ENCODE measurements around the gene SLC7A10. TPM values are rescaled to one million over a fixed set of nuclear protein-coding genes. Genes with fewer than 3 reads are reported as not detected.

Gene SLC7A10
- total RNA-seq, 4 donors from 2014 or later: not detected

- Histone ChIP-seq H3K27ac (no peak overlapping the region), H3K36me3 (no peaks in the 10 kb centered on the region), H3K4me1 (peaks cover 12 to 47% (median 21%) of the 10 kb centered on the region in 3 donors), H3K9me3 (no peaks in the 10 kb centered on the region), H3K4me3 (no peak overlapping the region), H3K27me3 (no peaks in the 10 kb centered on the region)
- intact Hi-C loops (cut with DNase I): no loop called here
- no peak for DNase-seq
- 89 to 97% methylated on average over 5 to 9 of the region's 10 CpGs for WGBS, 2 donors
- TF ChIP-seq POLR2A (IDR thresholded peaks at IDR 0.05): no peak
- no peak for TF ChIP-seq CTCF (IDR thresholded peaks at IDR 0.05)
Observed at GRCh38 chr19:33175156-33175782, 50.4 kb downstream of the SLC7A10 start.

- intact Hi-C loops (cut with DNase I): no loop called here
- Histone ChIP-seq H3K27me3 (no peaks in the 10 kb centered on the region), H3K27ac (no peak overlapping the region), H3K4me3 (no peak overlapping the region), H3K9me3 (no peaks in the 10 kb centered on the region), H3K4me1 (peaks cover 12 to 47% (median 21%) of the 10 kb centered on the region in 3 donors), H3K36me3 (no peaks in the 10 kb centered on the region)
- DNase-seq: no peak
- WGBS, 2 donors: 97 to 100% methylated on average over 1 to 4 of the region's 5 CpGs
- TF ChIP-seq POLR2A (IDR thresholded peaks at IDR 0.05) (no peak), CTCF (IDR thresholded peaks at IDR 0.05) (no peak)
Observed at GRCh38 chr19:33174186-33174585, 51.5 kb downstream of the SLC7A10 start.

- H3K36me3 ChIP-seq: no peaks in the 10 kb centered on the region
- no peak for DNase-seq
- no peak for TF ChIP-seq POLR2A (IDR thresholded peaks at IDR 0.05)
- no peak for TF ChIP-seq CTCF (IDR thresholded peaks at IDR 0.05)
- no peaks in the 10 kb centered on the region for H3K27me3 ChIP-seq
- no peak overlapping the region for H3K4me3 ChIP-seq
- peaks cover 3 to 31% (median 15%) of the 10 kb centered on the region in 3 donors for H3K4me1 ChIP-seq
- peaks cover 0 to 8% (median 0%) of the 10 kb centered on the region in 3 donors for H3K9me3 ChIP-seq
- H3K27ac ChIP-seq: no peak overlapping the region
- intact Hi-C loops (cut with DNase I): no loop called here
- 65 to 70% methylated on average over 6 of the region's 6 CpGs for WGBS, 2 donors
Observed at GRCh38 chr19:33171916-33172359, 53.7 kb downstream of the SLC7A10 start.

GRCh38 chr19:33171222-33171795, 54.3 kb downstream of the SLC7A10 start:
- Histone ChIP-seq H3K36me3 (no peaks in the 10 kb centered on the region), H3K27ac (no peak overlapping the region), H3K4me1 (peaks cover 3 to 30% (median 15%) of the 10 kb centered on the region in 3 donors), H3K27me3 (no peaks in the 10 kb centered on the region), H3K9me3 (peaks cover 0 to 8% (median 0%) of the 10 kb centered on the region in 3 donors), H3K4me3 (no peak overlapping the region)
- DNase-seq: no peak
- TF ChIP-seq CTCF (IDR thresholded peaks at IDR 0.05) (no peak), POLR2A (IDR thresholded peaks at IDR 0.05) (no peak)
- intact Hi-C loops (cut with DNase I): no loop called here
- 88 to 100% methylated on average over 1 of the region's 1 CpG for WGBS, 2 donors

- Histone ChIP-seq H3K4me1 (peaks cover 0 to 16% (median 4%) of the 10 kb centered on the region in 3 donors), H3K4me3 (no peak overlapping the region), H3K27ac (no peak overlapping the region), H3K27me3 (no peaks in the 10 kb centered on the region), H3K36me3 (no peaks in the 10 kb centered on the region), H3K9me3 (peaks cover 0 to 8% (median 0%) of the 10 kb centered on the region in 3 donors)
- WGBS, 2 donors: 75 to 84% methylated on average over 1 of the region's 1 CpG
- TF ChIP-seq CTCF (IDR thresholded peaks at IDR 0.05) (no peak), POLR2A (IDR thresholded peaks at IDR 0.05) (no peak)
- no peak for DNase-seq
- intact Hi-C loops (cut with DNase I): no loop called here
Observed at GRCh38 chr19:33168528-33168927, 57.1 kb downstream of the SLC7A10 start.

Measured in esophagus squamous epithelium (tissue), 5 donors.